MM.1S (cell line): Measurements from ENCODE around the gene NAGPA.

Experiments
- DNase-seq: peaks from one replicate; pipeline ENCODE4 v3.0.0-alpha.2; 2015
- H2AFZ ChIP-seq: fragments of 300-600 bp; sonication (generic); 2 replicates; pipeline ENCODE4 v1.6.0; 2016; ENCODE audit warnings: antibody characterized with exemption, low read length
- H3F3A ChIP-seq: fragments of 300-600 bp; sonication (generic); 2 replicates; pipeline ENCODE4 v1.6.1; 2016; ENCODE audit warnings: mild to moderate bottlenecking, antibody characterized with exemption, low read length, moderate library complexity, mixed read lengths; ENCODE audit not compliant: insufficient read depth
- H3K27ac ChIP-seq: fragments of 300-600 bp; sonication (generic); 2 replicates; pipeline ENCODE4 v1.5.1; 2016; ENCODE audit warnings: mild to moderate bottlenecking, low read length
- H3K27me3 ChIP-seq: fragments of 300-600 bp; sonication (generic); replicated peaks from 2 replicates; pipeline ENCODE4 v1.6.0; 2016; ENCODE audit warnings: low read length; ENCODE audit not compliant: insufficient read depth
- H3K36me3 ChIP-seq: fragments of 300-600 bp; sonication (generic); replicated peaks from 2 replicates; pipeline ENCODE4 v1.6.1; 2016; ENCODE audit warnings: mild to moderate bottlenecking, low read length, mixed read lengths; ENCODE audit not compliant: insufficient read depth
- H3K4me1 ChIP-seq: fragments of 300-600 bp; sonication (generic); 2 replicates; pipeline ENCODE4 v1.6.1; 2016; ENCODE audit warnings: low read length, mixed read lengths
- H3K4me2 ChIP-seq: fragments of 300-600 bp; sonication (generic); 2 replicates; pipeline ENCODE4 v1.6.0; 2016; ENCODE audit warnings: low read depth, low read length
- H3K4me3 ChIP-seq: fragments of 300-600 bp; sonication (generic); 2 replicates; pipeline ENCODE4 v1.5.1; 2016; ENCODE audit warnings: low read length, mixed read lengths
- H3K79me2 ChIP-seq: fragments of 300-600 bp; sonication (generic); 2 replicates; pipeline ENCODE4 v1.6.1; 2016; ENCODE audit warnings: mixed run types, low read length, mixed read lengths
- H3K9ac ChIP-seq: fragments of 300-600 bp; sonication (generic); 2 replicates; pipeline ENCODE4 v1.6.1; 2016; ENCODE audit warnings: low read length, mixed read lengths
- H3K9me2 ChIP-seq: fragments of 300-600 bp; sonication (generic); replicated peaks from 2 replicates; pipeline ENCODE4 v1.6.1; 2016; ENCODE audit warnings: mild to moderate bottlenecking, low read length, mixed read lengths; ENCODE audit not compliant: insufficient read depth
- H3K9me3 ChIP-seq: fragments of 300-600 bp; sonication (generic); replicated peaks from 2 replicates; pipeline ENCODE4 v1.6.1; 2016; ENCODE audit warnings: mild to moderate bottlenecking, low read length, mixed read lengths; ENCODE audit not compliant: insufficient read depth
- H4K20me1 ChIP-seq: fragments of 300-600 bp; sonication (generic); 2 replicates; pipeline ENCODE4 v1.6.1; 2016; ENCODE audit warnings: mild to moderate bottlenecking, low read length, moderate library complexity, mixed read lengths; ENCODE audit not compliant: insufficient read depth
- CTCF ChIP-seq: fragments of 300-600 bp; sonication (generic); IDR thresholded peaks from 2 replicates; pipeline ENCODE4 v1.5.1; 2016; ENCODE audit warnings: antibody characterized with exemption, low read length, mixed read lengths
- EZH2 ChIP-seq: fragments of 300-600 bp; sonication (generic); optimal IDR thresholded peaks from 2 replicates; pipeline ENCODE3; 2017; ENCODE audit warnings: low read depth, mild to moderate bottlenecking, antibody characterized with exemption, low read length, mixed read lengths
- EZH2phosphoT487 ChIP-seq: fragments of 300-600 bp; sonication (generic); IDR thresholded peaks from 2 replicates; pipeline ENCODE4 v1.6.1; 2018; ENCODE audit warnings: antibody characterized with exemption, low read length

Gene NAGPA

GRCh38 chr16:5018793-5019192, 14.9 kb downstream of the NAGPA start:
- no peak overlapping the region for H3K9ac ChIP-seq
- TF ChIP-seq EZH2phosphoT487 (no peak), EZH2 (no peak), CTCF (no peak)
- peaks cover 82% of the 10 kb centered on the region for H3K27me3 ChIP-seq
- no peak overlapping the region for H3K4me3 ChIP-seq
- no peak overlapping the region for H2AFZ ChIP-seq
- no peaks in the 10 kb centered on the region for H4K20me1 ChIP-seq
- no peak for DNase-seq
- H3K36me3 ChIP-seq = no peaks in the 10 kb centered on the region
- H3K9me2 ChIP-seq = no peaks in the 10 kb centered on the region
- H3K4me1 ChIP-seq = no peaks in the 10 kb centered on the region
- no peak overlapping the region for H3K4me2 ChIP-seq
- H3F3A ChIP-seq = no peaks in the 10 kb centered on the region
- H3K27ac ChIP-seq = no peak overlapping the region
- H3K9me3 ChIP-seq = no peaks in the 10 kb centered on the region
- no peaks in the 10 kb centered on the region for H3K79me2 ChIP-seq

- no peaks in the 10 kb centered on the region for H3K4me1 ChIP-seq
- no peaks in the 10 kb centered on the region for H3K79me2 ChIP-seq
- H3K27ac ChIP-seq = no peak overlapping the region
- H3K27me3 ChIP-seq = peaks cover 71% of the 10 kb centered on the region
- H2AFZ ChIP-seq = no peak overlapping the region
- H3K4me2 ChIP-seq = no peak overlapping the region
- H3F3A ChIP-seq = no peaks in the 10 kb centered on the region
- no peak overlapping the region for H3K4me3 ChIP-seq
- no peak overlapping the region for H3K9ac ChIP-seq
- TF ChIP-seq CTCF (no peak), EZH2 (no peak), EZH2phosphoT487 (no peak)
- H3K36me3 ChIP-seq = no peaks in the 10 kb centered on the region
- H3K9me2 ChIP-seq = no peaks in the 10 kb centered on the region
- DNase-seq = no peak
- no peaks in the 10 kb centered on the region for H3K9me3 ChIP-seq
- H4K20me1 ChIP-seq = no peaks in the 10 kb centered on the region
Observed at GRCh38 chr16:5017678-5017969, 16.1 kb downstream of the NAGPA start.

- Histone ChIP-seq H3K36me3 (no peaks in the 10 kb centered on the region), H3K27ac (no peak overlapping the region), H3K4me2 (no peak overlapping the region), H4K20me1 (no peaks in the 10 kb centered on the region), H3F3A (no peaks in the 10 kb centered on the region), H2AFZ (no peak overlapping the region), H3K9me2 (no peaks in the 10 kb centered on the region), H3K4me3 (no peak overlapping the region), H3K9me3 (no peaks in the 10 kb centered on the region), H3K4me1 (no peaks in the 10 kb centered on the region), H3K79me2 (no peaks in the 10 kb centered on the region), H3K9ac (no peak overlapping the region), H3K27me3 (peaks cover 69% of the 10 kb centered on the region)
- TF ChIP-seq CTCF (no peak), EZH2 (no peak), EZH2phosphoT487 (no peak)
- no peak for DNase-seq
Observed at GRCh38 chr16:5016967-5017677, 16.6 kb downstream of the NAGPA start.
